Caco-2 (cell line): ENCODE data around the gene TMEM244. TPM values are rescaled to one million over a fixed set of nuclear protein-coding genes. Genes with fewer than 3 reads are reported as not detected.

Experiments
- BruUV-seq: library from RNA; stranded (reverse); fragments of 400-500 nt; replicated peaks from 2 replicates; lab custom pipeline; 2021; lab: Mats Ljungman, UMichigan
- CTCF ChIA-PET: fragments of 300-600 bp; sonication (Branson Sonifier 250); formaldehyde crosslinking; loops from one replicate; lab custom pipeline; 2022; ENCODE audit warnings: antibody characterized with exemption; lab: Charles Lee
- POLR2A ChIA-PET: fragments of 300-600 bp; sonication (Branson Sonifier 250); formaldehyde crosslinking; loops from one replicate; lab custom pipeline; 2022; ENCODE audit warnings: antibody characterized with exemption; lab: Charles Lee
- DNase-seq, 2 experiments: peaks; one replicate each; pipeline versions ENCODE4 v3.0.0 to v3.0.0-alpha.2; 2020 to 2022
- H3K27me3 ChIP-seq: replicated peaks from 2 replicates; pipeline ENCODE4 v1.6.0; 2011; ENCODE audit warnings: low read length; ENCODE audit not compliant: control insufficient read depth, insufficient read depth
- H3K36me3 ChIP-seq: 2 replicates; pipeline ENCODE4 v1.5.1; 2011; ENCODE audit warnings: low read length; ENCODE audit not compliant: control insufficient read depth, insufficient read depth
- H3K4me1 ChIP-seq: fragments of 250-450 bp; sonication (Bioruptor Pico); 2 replicates; pipeline ENCODE4 v1.5.1; 2020; ENCODE audit warnings: mild to moderate bottlenecking
- H3K4me3 ChIP-seq: 2 replicates; pipeline ENCODE4 v1.5.1; 2011; ENCODE audit warnings: low read depth, mild to moderate bottlenecking, control low read depth, low read length
- H3K9me3 ChIP-seq: fragments of 250-450 bp; sonication (Bioruptor Pico); 2 replicates; pipeline ENCODE4 v1.5.1; 2020; ENCODE audit warnings: mild to moderate bottlenecking, moderate library complexity
- H3K27ac Mint-ChIP-seq: one replicate; pipeline ENCODE4 v1.8.0; 2022; ENCODE audit warnings: mixed read lengths; ENCODE audit not compliant: unreplicated experiment
- H3K27me3 Mint-ChIP-seq: one replicate; pipeline ENCODE4 v1.8.0; 2022; ENCODE audit warnings: mixed read lengths; ENCODE audit not compliant: insufficient read depth, unreplicated experiment
- H3K36me3 Mint-ChIP-seq: one replicate; pipeline ENCODE4 v1.8.0; 2022; ENCODE audit warnings: mild to moderate bottlenecking, mixed read lengths; ENCODE audit not compliant: insufficient read depth, unreplicated experiment
- H3K4me1 Mint-ChIP-seq: one replicate; pipeline ENCODE4 v1.8.0; 2022; ENCODE audit warnings: low read depth, mixed read lengths; ENCODE audit not compliant: unreplicated experiment
- H3K4me3 Mint-ChIP-seq: one replicate; pipeline ENCODE4 v1.8.0; 2022; ENCODE audit warnings: mild to moderate bottlenecking, moderate library complexity, mixed read lengths; ENCODE audit not compliant: unreplicated experiment
- H3K9me3 Mint-ChIP-seq: one replicate; pipeline ENCODE4 v1.8.0; 2022; ENCODE audit warnings: mixed read lengths; ENCODE audit not compliant: unreplicated experiment
- CTCF ChIP-seq, 2 experiments: fragments of 200-600 bp in 1 of 2; IDR thresholded peaks; 1 replicate in 1 of 2; 2 replicates in 1 of 2; pipeline versions ENCODE4 v1.5.1 to v1.8.0; 2011 to 2022; ENCODE audit warnings: antibody characterized with exemption in 1 of 2, control low read depth in 1 of 2, inconsistent platforms in 1 of 2, low read depth in 1 of 2, low read length in 1 of 2, mild to moderate bottlenecking in 1 of 2, moderate library complexity in 1 of 2; ENCODE audit not compliant: insufficient read depth in 1 of 2, severe bottlenecking in 1 of 2, unreplicated experiment in 1 of 2
- intact Hi-C: fragments of 100-400 bp; cut with micrococcal nuclease; formaldehyde crosslinking; loops from one replicate; pipeline ENCODE4 v1.10.0; 2022; ENCODE audit not compliant: unreplicated experiment
- total RNA-seq: library from RNA; stranded (reverse); gene quantifications from 2 replicates; pipeline ENCODE4 v1.2.3, GENCODE V29; 2022

The TMEM244 gene
- total RNA-seq, 1 experiment from 2014 or later, result not detected

DNA sequence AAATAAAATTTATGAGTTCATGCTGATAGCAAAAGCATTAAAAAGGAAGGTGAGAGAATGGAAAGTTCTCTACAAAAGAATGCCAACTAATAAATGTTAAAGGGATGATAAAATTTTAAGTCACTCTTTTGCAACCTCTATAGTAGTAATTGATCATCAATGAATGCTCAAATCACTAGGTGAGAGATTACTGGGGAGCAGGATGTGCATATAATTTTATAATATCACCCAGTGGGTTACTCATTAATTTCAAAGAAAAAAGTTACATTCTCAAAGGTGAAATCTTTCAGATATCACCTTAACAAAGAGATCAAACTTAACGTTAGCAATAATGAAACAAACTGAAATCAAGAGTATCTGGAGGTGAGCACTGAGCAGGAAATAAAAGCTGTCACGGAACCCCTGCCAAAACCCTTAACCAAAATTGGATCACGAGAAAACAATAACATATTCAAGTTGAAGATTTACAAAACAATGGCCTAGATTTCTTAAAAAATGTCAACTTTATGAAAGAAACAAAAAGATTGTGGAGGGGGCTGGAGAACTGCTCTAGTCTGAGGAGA is 45.5 kb upstream of the TMEM244 start:
- Mint-ChIP-seq H3K4me1 (no peaks in the 10 kb centered on the region), H3K27ac (no peak overlapping the region), H3K27me3 (no peaks in the 10 kb centered on the region), H3K4me3 (no peak overlapping the region), H3K9me3 (no peaks in the 10 kb centered on the region), H3K36me3 (no peaks in the 10 kb centered on the region)
- H3K36me3 ChIP-seq, result no peaks in the 10 kb centered on the region
- ChIA-PET CTCF (no interaction called here), POLR2A (no interaction called here)
- no peaks in the 10 kb centered on the region for H3K27me3 ChIP-seq
- no peaks in the 10 kb centered on the region for H3K4me1 ChIP-seq
- DNase-seq, result no peak
- BruUV-seq, result no TSS peak
- H3K9me3 ChIP-seq, result no peaks in the 10 kb centered on the region
- intact Hi-C loops, result no loop called here
- TF ChIP-seq CTCF (IDR thresholded peaks at IDR 0.05; ENCODE audit: insufficient read depth in 1 of 2, low read depth in 1 of 2, low read length in 1 of 2, severe bottlenecking in 1 of 2, unreplicated experiment in 1 of 2), result no peak
- H3K4me3 ChIP-seq, result no peak overlapping the region

DNA sequence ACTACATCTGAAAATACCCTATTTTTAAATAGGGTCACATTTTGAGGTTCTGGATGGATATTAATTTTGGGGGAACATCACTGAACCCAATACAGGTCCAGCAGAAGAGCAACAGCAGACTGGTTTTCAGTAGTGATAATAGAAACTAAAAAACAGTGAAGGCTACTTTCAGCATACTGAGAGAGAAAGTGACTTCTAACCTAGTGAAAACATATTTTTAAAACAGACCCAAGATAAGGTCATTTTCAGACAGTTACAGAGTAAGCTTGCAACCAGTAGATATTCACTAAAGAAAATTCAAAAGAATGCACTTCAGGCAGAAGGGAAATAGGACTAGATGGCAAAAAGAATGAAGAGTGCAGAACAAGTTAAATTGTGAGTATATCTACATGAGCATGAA is 42.0 kb upstream of the TMEM244 start:
- Mint-ChIP-seq H3K27ac (no peak overlapping the region), H3K9me3 (no peaks in the 10 kb centered on the region)
- intact Hi-C loops, result no loop called here

DNA sequence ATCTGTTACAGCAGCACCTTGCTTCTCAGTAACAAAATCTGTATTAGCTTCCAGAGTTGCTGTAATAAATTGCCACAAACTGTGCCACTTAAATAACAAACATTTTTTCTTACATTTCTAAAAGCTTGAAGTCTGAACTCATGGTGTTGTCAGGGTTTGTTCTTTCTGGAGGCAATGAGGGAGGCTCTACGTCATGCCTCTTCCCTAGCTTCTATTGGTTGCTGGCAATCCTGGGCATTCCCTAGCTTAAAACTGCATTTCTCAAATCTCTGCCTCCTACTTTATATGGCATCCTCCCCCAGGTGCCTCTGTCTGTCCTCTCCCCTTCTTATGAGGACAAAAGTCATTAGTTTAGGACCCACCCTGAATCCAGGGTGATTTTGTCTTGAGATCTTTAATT is 41.6 kb upstream of the TMEM244 start:
- no peaks in the 10 kb centered on the region for H3K36me3 Mint-ChIP-seq
- H3K27me3 Mint-ChIP-seq, result no peaks in the 10 kb centered on the region
- Histone ChIP-seq H3K4me1 (no peaks in the 10 kb centered on the region), H3K36me3 (no peaks in the 10 kb centered on the region), H3K27me3 (no peaks in the 10 kb centered on the region), H3K4me3 (no peak overlapping the region), H3K9me3 (no peaks in the 10 kb centered on the region)
- intact Hi-C loops, result no loop called here
- DNase-seq, result no peak
- POLR2A ChIA-PET, result no interaction called here
- H3K4me1 Mint-ChIP-seq, result no peaks in the 10 kb centered on the region
- no peak overlapping the region for H3K27ac Mint-ChIP-seq
- no peaks in the 10 kb centered on the region for H3K9me3 Mint-ChIP-seq
- no peak overlapping the region for H3K4me3 Mint-ChIP-seq
- BruUV-seq, result no TSS peak
- CTCF ChIA-PET, result no interaction called here
- TF ChIP-seq CTCF (IDR thresholded peaks at IDR 0.05; ENCODE audit: insufficient read depth in 1 of 2, low read depth in 1 of 2, low read length in 1 of 2, severe bottlenecking in 1 of 2, unreplicated experiment in 1 of 2), result no peak

More for the DNA sequence above, 42.0 kb upstream of the TMEM244 start:
- H3K36me3 ChIP-seq, result no peaks in the 10 kb centered on the region
- H3K27me3 Mint-ChIP-seq, result no peaks in the 10 kb centered on the region
- no peaks in the 10 kb centered on the region for H3K4me1 Mint-ChIP-seq
- ChIA-PET CTCF (no interaction called here), POLR2A (no interaction called here)
- no peak overlapping the region for H3K4me3 Mint-ChIP-seq
- H3K4me1 ChIP-seq, result no peaks in the 10 kb centered on the region
- no peaks in the 10 kb centered on the region for H3K27me3 ChIP-seq
- TF ChIP-seq CTCF (IDR thresholded peaks at IDR 0.05; ENCODE audit: insufficient read depth in 1 of 2, low read depth in 1 of 2, low read length in 1 of 2, severe bottlenecking in 1 of 2, unreplicated experiment in 1 of 2), result no peak
- no peaks in the 10 kb centered on the region for H3K9me3 ChIP-seq
- no TSS peak for BruUV-seq
- no peak overlapping the region for H3K4me3 ChIP-seq
- no peak for DNase-seq
- H3K36me3 Mint-ChIP-seq, result no peaks in the 10 kb centered on the region
